ENCODE measurements around the gene GNAQ. TPM values are rescaled to one million over a fixed set of nuclear protein-coding genes. Genes with fewer than 3 reads are reported as not detected.

GNAQ gene
- total RNA-seq, 6 donors from 2014 or later = 50.3 to 117 (median 94.3) TPM

DNA sequence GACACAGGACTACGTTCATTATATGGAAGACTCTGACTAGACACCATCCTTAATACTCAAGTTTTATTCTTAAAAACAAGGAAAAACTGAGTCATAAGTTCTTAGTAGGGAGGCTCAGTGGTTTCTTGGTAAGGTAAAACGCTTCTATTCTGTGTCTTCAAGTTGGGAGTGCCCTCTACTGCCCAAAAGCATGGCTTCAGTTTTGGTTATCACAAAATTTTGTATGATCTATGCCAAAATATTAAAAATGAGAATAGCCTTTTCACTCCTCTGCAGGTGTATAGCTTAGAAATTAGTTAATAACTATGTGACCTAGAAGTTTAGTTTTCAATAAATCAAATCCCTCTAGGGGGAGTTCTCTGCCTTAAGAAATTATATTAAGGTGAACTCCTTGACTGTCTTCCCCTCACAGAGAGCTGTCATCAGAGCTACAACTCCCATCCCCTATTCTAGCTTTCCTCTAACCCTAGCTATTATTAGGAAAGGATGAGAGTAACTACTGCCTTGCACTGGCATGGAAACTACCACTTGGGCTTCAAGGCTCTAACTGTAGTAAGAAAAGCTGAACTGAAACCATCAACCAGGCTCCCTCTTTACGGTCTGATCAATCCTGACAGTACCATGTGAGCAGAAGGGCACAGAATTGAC is 189.7 kb downstream of the GNAQ start:
- H3K4me3 ChIP-seq = no peak overlapping the region
- no peaks in the 10 kb centered on the region for H3K36me3 ChIP-seq
- no peak for DNase-seq
- TF ChIP-seq, protein P1, sequence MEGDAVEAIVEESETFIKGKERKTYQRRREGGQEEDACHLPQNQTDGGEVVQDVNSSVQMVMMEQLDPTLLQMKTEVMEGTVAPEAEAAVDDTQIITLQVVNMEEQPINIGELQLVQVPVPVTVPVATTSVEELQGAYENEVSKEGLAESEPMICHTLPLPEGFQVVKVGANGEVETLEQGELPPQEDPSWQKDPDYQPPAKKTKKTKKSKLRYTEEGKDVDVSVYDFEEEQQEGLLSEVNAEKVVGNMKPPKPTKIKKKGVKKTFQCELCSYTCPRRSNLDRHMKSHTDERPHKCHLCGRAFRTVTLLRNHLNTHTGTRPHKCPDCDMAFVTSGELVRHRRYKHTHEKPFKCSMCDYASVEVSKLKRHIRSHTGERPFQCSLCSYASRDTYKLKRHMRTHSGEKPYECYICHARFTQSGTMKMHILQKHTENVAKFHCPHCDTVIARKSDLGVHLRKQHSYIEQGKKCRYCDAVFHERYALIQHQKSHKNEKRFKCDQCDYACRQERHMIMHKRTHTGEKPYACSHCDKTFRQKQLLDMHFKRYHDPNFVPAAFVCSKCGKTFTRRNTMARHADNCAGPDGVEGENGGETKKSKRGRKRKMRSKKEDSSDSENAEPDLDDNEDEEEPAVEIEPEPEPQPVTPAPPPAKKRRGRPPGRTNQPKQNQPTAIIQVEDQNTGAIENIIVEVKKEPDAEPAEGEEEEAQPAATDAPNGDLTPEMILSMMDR (IDR thresholded peaks at IDR 0.05) = peak in 1 of 6 experiments; percentile 26
- no peak for TF ChIP-seq EP300 (IDR thresholded peaks at IDR 0.05)
- peaks cover 25 to 55% (median 41%) of the 10 kb centered on the region in 4 donors for H3K4me1 ChIP-seq
- no peak for ATAC-seq (ENCODE audit: low FRiP score in 2 of 2)
- H3K9me3 ChIP-seq = no peaks in the 10 kb centered on the region
- WGBS, 2 donors = 54 to 69% methylated on average over 3 of the region's 3 CpGs
- H3K27me3 ChIP-seq = no peaks in the 10 kb centered on the region
- no peak overlapping the region for H3K27ac ChIP-seq

DNA sequence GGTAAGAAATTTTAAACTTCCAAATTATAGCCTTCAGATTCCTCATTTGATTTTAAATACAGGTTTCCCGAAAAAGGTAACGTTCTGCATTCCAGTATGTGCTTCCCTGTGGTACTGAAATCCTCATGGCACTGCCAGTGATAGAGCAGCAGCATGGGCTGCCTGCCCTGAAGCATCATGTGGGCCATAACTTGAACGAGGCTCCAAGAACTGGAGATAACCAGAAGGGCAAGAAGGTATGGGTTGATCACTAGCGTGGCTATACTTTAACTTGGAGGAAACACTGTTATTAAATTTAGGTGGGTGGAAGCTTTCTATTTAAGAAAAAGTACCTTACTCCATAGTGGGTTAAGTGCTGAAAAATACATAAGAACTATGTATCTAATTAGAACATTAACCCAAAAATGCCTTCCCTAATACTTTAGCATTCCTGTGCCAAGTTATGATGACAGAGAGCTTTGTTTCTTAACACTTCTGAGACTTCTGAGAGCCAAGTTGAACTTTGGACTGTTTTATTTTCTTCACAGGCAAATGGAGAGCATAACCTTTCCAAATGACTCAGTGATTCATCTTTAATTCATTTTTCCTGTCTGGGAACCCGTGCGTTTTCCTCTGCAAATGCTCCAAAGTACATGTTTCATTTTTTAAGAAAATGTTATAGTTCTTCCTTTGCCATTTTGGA is 192.0 kb downstream of the GNAQ start:
- peaks cover 6 to 36% (median 24%) of the 10 kb centered on the region in 4 donors for H3K4me1 ChIP-seq
- no peaks in the 10 kb centered on the region for H3K27me3 ChIP-seq
- no peak overlapping the region for H3K4me3 ChIP-seq
- ATAC-seq (ENCODE audit: low FRiP score in 2 of 2) (peak in 1 of 2 donors; percentile 73), DNase-seq (no peak)
- H3K9me3 ChIP-seq = no peaks in the 10 kb centered on the region
- H3K27ac ChIP-seq = no peak overlapping the region
- no peaks in the 10 kb centered on the region for H3K36me3 ChIP-seq
- TF ChIP-seq POLR2A (IDR thresholded peaks at IDR 0.05) = no peak
- TF ChIP-seq POLR2AphosphoS5 (IDR thresholded peaks at IDR 0.05) = no peak
- TF ChIP-seq, protein P1 (IDR thresholded peaks at IDR 0.05) = no peak
- no peak for TF ChIP-seq EP300 (IDR thresholded peaks at IDR 0.05)
- WGBS, 2 donors = 69 to 76% methylated on average over 5 to 6 of the region's 6 CpGs

DNA sequence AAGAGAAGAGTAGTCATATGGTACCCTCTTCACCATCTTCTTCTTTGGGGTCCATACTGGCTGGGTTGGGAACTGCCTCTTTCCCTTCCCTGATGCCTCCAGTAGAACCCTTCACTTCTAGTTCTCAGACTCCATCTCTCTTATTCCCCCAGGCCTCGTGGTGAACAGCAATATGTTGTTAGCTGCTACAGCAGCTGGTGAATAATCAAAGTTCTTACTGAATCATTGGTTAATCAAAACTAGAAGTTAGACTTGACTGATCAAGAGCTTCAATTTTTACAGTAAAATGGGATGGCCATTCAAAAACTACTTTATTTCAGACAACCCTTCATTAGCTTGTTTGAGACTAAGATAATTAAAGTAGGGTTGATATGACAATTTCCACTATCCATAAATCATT is 192.6 kb downstream of the GNAQ start:
- Histone ChIP-seq H3K27me3 (no peaks in the 10 kb centered on the region), H3K4me3 (no peak overlapping the region), H3K9me3 (no peaks in the 10 kb centered on the region), H3K4me1 (peaks cover 6 to 35% (median 20%) of the 10 kb centered on the region in 4 donors), H3K27ac (no peak overlapping the region), H3K36me3 (no peaks in the 10 kb centered on the region)
- DNase-seq (no peak), ATAC-seq (ENCODE audit: low FRiP score in 2 of 2) (no peak)
- TF ChIP-seq POLR2AphosphoS5 (IDR thresholded peaks at IDR 0.05) = no peak
- TF ChIP-seq, protein P1 (IDR thresholded peaks at IDR 0.05) = no peak
- TF ChIP-seq EP300 (IDR thresholded peaks at IDR 0.05) = no peak
- TF ChIP-seq POLR2A (IDR thresholded peaks at IDR 0.05) = no peak
- WGBS, 2 donors = 70 to 80% methylated on average over 1 of the region's 1 CpG

DNA sequence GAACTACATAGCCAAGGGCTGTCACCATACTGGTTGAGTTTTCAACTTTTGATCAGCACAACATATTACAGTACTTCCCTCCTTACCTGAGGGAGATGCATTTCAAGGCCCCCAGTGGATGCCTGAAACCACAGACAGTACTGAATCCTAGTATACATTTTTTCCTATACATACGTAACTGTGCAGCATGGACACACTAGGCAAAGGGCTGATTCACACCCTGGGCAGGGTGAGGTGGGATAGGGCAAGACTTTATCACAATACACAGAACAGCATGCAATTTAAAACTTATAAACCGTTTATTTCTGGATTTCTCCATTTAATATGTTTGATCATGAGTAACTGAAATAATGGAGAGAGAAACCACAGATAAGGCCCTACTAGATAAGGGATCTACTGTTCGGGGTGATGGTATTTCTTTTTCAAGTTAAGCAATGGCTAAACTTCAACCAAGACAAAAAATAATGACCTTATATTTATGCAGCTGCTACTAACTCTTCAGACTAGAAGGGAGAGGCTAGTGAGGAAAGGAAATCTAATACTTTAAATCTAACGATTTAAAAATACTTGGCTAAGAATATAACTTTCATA is 196.6 kb downstream of the GNAQ start:
- TF ChIP-seq POLR2AphosphoS5 (IDR thresholded peaks at IDR 0.05) (no peak), EP300 (IDR thresholded peaks at IDR 0.05) (no peak), POLR2A (IDR thresholded peaks at IDR 0.05) (no peak)
- TF ChIP-seq, protein P1 (IDR thresholded peaks at IDR 0.05) = no peak
- ATAC-seq (ENCODE audit: low FRiP score in 2 of 2) = no peak

More for the DNA sequence above, 196.6 kb downstream of the GNAQ start:
- WGBS, 2 donors = 60 to 67% methylated on average over 4 of the region's 4 CpGs
- Histone ChIP-seq H3K4me3 (no peak overlapping the region), H3K27me3 (no peaks in the 10 kb centered on the region), H3K4me1 (peaks cover 0 to 12% (median 3%) of the 10 kb centered on the region in 4 donors), H3K36me3 (no peaks in the 10 kb centered on the region), H3K27ac (no peak overlapping the region), H3K9me3 (no peaks in the 10 kb centered on the region)
- no peak for DNase-seq

All from upper lobe of left lung (tissue), 6 donors.